Measurements from ENCODE around the gene PTPRZ1.

PTPRZ1 gene

GRCh38 chr7:122072272-122072671 lies 199.3 kb downstream of the PTPRZ1 start:
- H3K36me3 ChIP-seq (ENCODE audit: control insufficient read depth, insufficient read depth, low read length), result peaks cover 37% of the 10 kb centered on the region
- no peak overlapping the region for H3K27ac ChIP-seq (ENCODE audit: low read depth, low read length)
- H3K27me3 ChIP-seq (ENCODE audit: control insufficient read depth, insufficient read depth, low read length), result no peaks in the 10 kb centered on the region
- no peaks in the 10 kb centered on the region for H3K9me3 ChIP-seq (ENCODE audit: control insufficient read depth, insufficient read depth, low read length)
- H3K4me1 ChIP-seq (ENCODE audit: control insufficient read depth, insufficient read depth, low read length), result peaks cover 11% of the 10 kb centered on the region
- no peak overlapping the region for H3K9ac ChIP-seq (ENCODE audit: low read depth, low read length)
- H3K4me3 ChIP-seq (ENCODE audit: low read depth, low read length), result no peak overlapping the region

GRCh38 chr7:122072924-122073599 lies 200.1 kb downstream of the PTPRZ1 start:
- Histone ChIP-seq H3K27ac (ENCODE audit: low read depth, low read length) (no peak overlapping the region), H3K9me3 (ENCODE audit: control insufficient read depth, insufficient read depth, low read length) (no peaks in the 10 kb centered on the region), H3K4me1 (ENCODE audit: control insufficient read depth, insufficient read depth, low read length) (peaks cover 16% of the 10 kb centered on the region), H3K27me3 (ENCODE audit: control insufficient read depth, insufficient read depth, low read length) (no peaks in the 10 kb centered on the region), H3K36me3 (ENCODE audit: control insufficient read depth, insufficient read depth, low read length) (peaks cover 45% of the 10 kb centered on the region), H3K9ac (ENCODE audit: low read depth, low read length) (no peak overlapping the region), H3K4me3 (ENCODE audit: low read depth, low read length) (no peak overlapping the region)

- Histone ChIP-seq H3K27ac (ENCODE audit: low read depth, low read length) (no peak overlapping the region), H3K9ac (ENCODE audit: low read depth, low read length) (no peak overlapping the region), H3K36me3 (ENCODE audit: control insufficient read depth, insufficient read depth, low read length) (peaks cover 51% of the 10 kb centered on the region), H3K27me3 (ENCODE audit: control insufficient read depth, insufficient read depth, low read length) (no peaks in the 10 kb centered on the region), H3K4me1 (ENCODE audit: control insufficient read depth, insufficient read depth, low read length) (peaks cover 16% of the 10 kb centered on the region), H3K9me3 (ENCODE audit: control insufficient read depth, insufficient read depth, low read length) (no peaks in the 10 kb centered on the region), H3K4me3 (ENCODE audit: low read depth, low read length) (no peak overlapping the region)
Observed at GRCh38 chr7:122073635-122074034, 200.7 kb downstream of the PTPRZ1 start.

GRCh38 chr7:122082160-122082559 lies 209.2 kb downstream of the PTPRZ1 start:
- Histone ChIP-seq H3K4me1 (ENCODE audit: control insufficient read depth, insufficient read depth, low read length) (peaks cover 48% of the 10 kb centered on the region), H3K9me3 (ENCODE audit: control insufficient read depth, insufficient read depth, low read length) (no peaks in the 10 kb centered on the region), H3K9ac (ENCODE audit: low read depth, low read length) (no peak overlapping the region), H3K4me3 (ENCODE audit: low read depth, low read length) (no peak overlapping the region), H3K27ac (ENCODE audit: low read depth, low read length) (peak overlapping the region; percentile 36), H3K27me3 (ENCODE audit: control insufficient read depth, insufficient read depth, low read length) (no peaks in the 10 kb centered on the region), H3K36me3 (ENCODE audit: control insufficient read depth, insufficient read depth, low read length) (peaks cover 99% of the 10 kb centered on the region)

GRCh38 chr7:122082670-122083069 lies 209.7 kb downstream of the PTPRZ1 start:
- Histone ChIP-seq H3K9ac (ENCODE audit: low read depth, low read length) (no peak overlapping the region), H3K27ac (ENCODE audit: low read depth, low read length) (peak overlapping the region; percentile 50), H3K9me3 (ENCODE audit: control insufficient read depth, insufficient read depth, low read length) (no peaks in the 10 kb centered on the region), H3K4me1 (ENCODE audit: control insufficient read depth, insufficient read depth, low read length) (peaks cover 43% of the 10 kb centered on the region), H3K27me3 (ENCODE audit: control insufficient read depth, insufficient read depth, low read length) (no peaks in the 10 kb centered on the region), H3K36me3 (ENCODE audit: control insufficient read depth, insufficient read depth, low read length) (peaks cover 99% of the 10 kb centered on the region), H3K4me3 (ENCODE audit: low read depth, low read length) (no peak overlapping the region)

- H3K27ac ChIP-seq (ENCODE audit: low read depth, low read length), result peak overlapping the region; percentile 34
- H3K4me1 ChIP-seq (ENCODE audit: control insufficient read depth, insufficient read depth, low read length), result peaks cover 41% of the 10 kb centered on the region
Observed at GRCh38 chr7:122092964-122093797, 220.2 kb downstream of the PTPRZ1 start.

GRCh38 chr7:122094549-122094948 lies 221.6 kb downstream of the PTPRZ1 start:
- Histone ChIP-seq H3K27me3 (ENCODE audit: control insufficient read depth, insufficient read depth, low read length) (no peaks in the 10 kb centered on the region), H3K36me3 (ENCODE audit: control insufficient read depth, insufficient read depth, low read length) (peaks cover 100% of the 10 kb centered on the region), H3K4me3 (ENCODE audit: low read depth, low read length) (no peak overlapping the region), H3K27ac (ENCODE audit: low read depth, low read length) (no peak overlapping the region), H3K4me1 (ENCODE audit: control insufficient read depth, insufficient read depth, low read length) (peaks cover 33% of the 10 kb centered on the region), H3K9me3 (ENCODE audit: control insufficient read depth, insufficient read depth, low read length) (no peaks in the 10 kb centered on the region), H3K9ac (ENCODE audit: low read depth, low read length) (no peak overlapping the region)

More at GRCh38 chr7:122092964-122093797, 220.2 kb downstream of the PTPRZ1 start:
- Histone ChIP-seq H3K36me3 (ENCODE audit: control insufficient read depth, insufficient read depth, low read length) (peaks cover 100% of the 10 kb centered on the region), H3K9ac (ENCODE audit: low read depth, low read length) (no peak overlapping the region), H3K27me3 (ENCODE audit: control insufficient read depth, insufficient read depth, low read length) (no peaks in the 10 kb centered on the region), H3K4me3 (ENCODE audit: low read depth, low read length) (no peak overlapping the region), H3K9me3 (ENCODE audit: control insufficient read depth, insufficient read depth, low read length) (no peaks in the 10 kb centered on the region)

- Histone ChIP-seq H3K27ac (ENCODE audit: low read depth, low read length) (no peak overlapping the region), H3K27me3 (ENCODE audit: control insufficient read depth, insufficient read depth, low read length) (no peaks in the 10 kb centered on the region), H3K4me1 (ENCODE audit: control insufficient read depth, insufficient read depth, low read length) (peaks cover 22% of the 10 kb centered on the region), H3K9me3 (ENCODE audit: control insufficient read depth, insufficient read depth, low read length) (no peaks in the 10 kb centered on the region), H3K36me3 (ENCODE audit: control insufficient read depth, insufficient read depth, low read length) (peaks cover 100% of the 10 kb centered on the region), H3K9ac (ENCODE audit: low read depth, low read length) (no peak overlapping the region), H3K4me3 (ENCODE audit: low read depth, low read length) (no peak overlapping the region)
Observed at GRCh38 chr7:122095642-122096041, 222.7 kb downstream of the PTPRZ1 start.

- no peak overlapping the region for H3K4me3 ChIP-seq (ENCODE audit: low read depth, low read length)
- no peaks in the 10 kb centered on the region for H3K9me3 ChIP-seq (ENCODE audit: control insufficient read depth, insufficient read depth, low read length)
- no peaks in the 10 kb centered on the region for H3K27me3 ChIP-seq (ENCODE audit: control insufficient read depth, insufficient read depth, low read length)
- peaks cover 11% of the 10 kb centered on the region; the same call in 1 of the 2 replicates for H3K4me1 ChIP-seq (ENCODE audit: control insufficient read depth, insufficient read depth, low read length)
- peaks cover 100% of the 10 kb centered on the region for H3K36me3 ChIP-seq (ENCODE audit: control insufficient read depth, insufficient read depth, low read length)
- no peak overlapping the region for H3K9ac ChIP-seq (ENCODE audit: low read depth, low read length)
- H3K27ac ChIP-seq (ENCODE audit: low read depth, low read length), result no peak overlapping the region
Observed at GRCh38 chr7:122100021-122100420, 227.1 kb downstream of the PTPRZ1 start.

- H3K4me3 ChIP-seq (ENCODE audit: low read depth, low read length), result no peak overlapping the region
- peaks cover 100% of the 10 kb centered on the region for H3K36me3 ChIP-seq (ENCODE audit: control insufficient read depth, insufficient read depth, low read length)
- H3K9me3 ChIP-seq (ENCODE audit: control insufficient read depth, insufficient read depth, low read length), result no peaks in the 10 kb centered on the region
- peaks cover 11% of the 10 kb centered on the region; the same call in 1 of the 2 replicates for H3K4me1 ChIP-seq (ENCODE audit: control insufficient read depth, insufficient read depth, low read length)
- H3K27me3 ChIP-seq (ENCODE audit: control insufficient read depth, insufficient read depth, low read length), result no peaks in the 10 kb centered on the region
- H3K9ac ChIP-seq (ENCODE audit: low read depth, low read length), result no peak overlapping the region
- H3K27ac ChIP-seq (ENCODE audit: low read depth, low read length), result no peak overlapping the region
Observed at GRCh38 chr7:122103064-122103463, 230.1 kb downstream of the PTPRZ1 start.

Measured in HUES48 (cell line).